Mucosa of gallbladder (tissue), 1 donor: Measurements from ENCODE around the gene SECISBP2. TPM values are rescaled to one million over a fixed set of nuclear protein-coding genes. Genes with fewer than 3 reads are reported as not detected.
"Not testable (repeated sequence)": the region's sequence is repeated elsewhere in the genome, so short reads cannot be mapped to it uniquely, and the experiment has no call there.

Experiments used
- DNase-seq: peaks from one replicate; pipeline ENCODE4 v3.0.0-alpha.2; 2020; ENCODE audit warnings: low spot score
- total RNA-seq: library from RNA; stranded (reverse); gene quantifications from one replicate; pipeline ENCODE4 v1.2.1, GENCODE V29; 2021
- donor health status: DM: no; HTN: no; CAD: no.

SECISBP2 gene
- total RNA-seq, 1 donor from 2014 or later: 36.5 TPM

DNA sequence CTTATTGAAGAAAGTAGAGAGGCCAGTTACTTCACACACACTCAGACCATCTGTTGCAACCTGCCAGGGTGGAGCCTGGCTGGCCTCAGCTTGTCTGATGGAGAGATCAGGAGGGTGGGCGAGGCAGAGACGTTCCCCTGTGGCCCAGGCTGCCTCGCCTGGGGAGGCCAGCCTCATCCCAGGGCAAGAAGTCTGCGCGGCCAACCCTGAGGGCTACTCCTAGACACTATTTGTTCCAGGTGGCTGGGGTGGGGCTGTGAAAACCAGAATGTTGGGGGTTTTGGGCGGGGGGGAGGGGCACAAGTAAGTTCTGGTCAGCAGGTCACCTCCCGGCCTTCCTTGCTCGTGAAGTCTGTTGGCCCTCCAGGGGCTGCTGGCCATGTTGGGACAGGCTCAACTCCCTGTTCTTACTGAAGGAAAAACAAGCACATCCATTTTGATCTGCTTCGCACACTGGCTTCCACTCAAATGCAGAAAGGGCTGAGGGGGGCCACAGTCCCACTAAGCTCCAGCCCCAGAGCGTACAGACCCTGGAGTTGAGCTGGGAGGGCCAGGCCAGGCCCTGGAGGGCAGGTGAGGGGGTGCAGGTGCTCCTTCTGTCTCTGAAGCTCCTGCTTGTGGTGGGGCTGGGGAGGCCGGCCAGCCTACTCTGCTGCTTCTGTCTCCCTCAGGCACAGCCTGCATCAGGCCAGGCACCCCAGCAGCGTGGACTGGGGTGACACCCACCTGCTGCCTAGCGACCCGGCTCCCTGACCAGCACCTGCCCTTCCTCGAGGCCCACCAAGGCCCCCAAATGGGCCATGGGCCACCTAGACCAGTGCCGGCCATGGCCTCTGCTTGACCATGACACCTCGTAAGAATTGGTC lies 46.6 kb downstream of the SECISBP2 start:
- no peak for DNase-seq

DNA sequence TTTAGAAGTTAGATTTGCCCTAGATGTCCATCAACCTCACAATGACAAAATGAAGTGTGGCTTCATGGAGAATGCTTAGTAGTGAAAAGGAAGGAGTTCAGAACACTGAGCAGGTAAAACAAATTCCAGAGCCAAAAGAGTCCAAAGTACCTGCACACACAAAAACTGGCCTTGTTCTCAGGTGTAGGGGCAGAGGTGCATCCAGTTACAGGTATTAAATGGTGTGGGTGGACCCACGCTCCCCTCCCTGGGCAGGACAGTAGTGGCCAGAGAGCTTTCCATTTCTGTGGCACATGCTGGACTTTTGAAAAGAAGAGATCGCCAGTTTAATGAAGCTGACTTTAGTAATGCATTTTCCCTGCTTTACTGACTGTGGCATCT lies 47.2 kb downstream of the SECISBP2 start:
- DNase-seq: no peak

- no peak for DNase-seq
Measured at GRCh38 chr9:89366711-89367110, 48.4 kb downstream of the SECISBP2 start.

GRCh38 chr9:89367281-89367680 lies 49.0 kb downstream of the SECISBP2 start:
- no peak for DNase-seq

DNA sequence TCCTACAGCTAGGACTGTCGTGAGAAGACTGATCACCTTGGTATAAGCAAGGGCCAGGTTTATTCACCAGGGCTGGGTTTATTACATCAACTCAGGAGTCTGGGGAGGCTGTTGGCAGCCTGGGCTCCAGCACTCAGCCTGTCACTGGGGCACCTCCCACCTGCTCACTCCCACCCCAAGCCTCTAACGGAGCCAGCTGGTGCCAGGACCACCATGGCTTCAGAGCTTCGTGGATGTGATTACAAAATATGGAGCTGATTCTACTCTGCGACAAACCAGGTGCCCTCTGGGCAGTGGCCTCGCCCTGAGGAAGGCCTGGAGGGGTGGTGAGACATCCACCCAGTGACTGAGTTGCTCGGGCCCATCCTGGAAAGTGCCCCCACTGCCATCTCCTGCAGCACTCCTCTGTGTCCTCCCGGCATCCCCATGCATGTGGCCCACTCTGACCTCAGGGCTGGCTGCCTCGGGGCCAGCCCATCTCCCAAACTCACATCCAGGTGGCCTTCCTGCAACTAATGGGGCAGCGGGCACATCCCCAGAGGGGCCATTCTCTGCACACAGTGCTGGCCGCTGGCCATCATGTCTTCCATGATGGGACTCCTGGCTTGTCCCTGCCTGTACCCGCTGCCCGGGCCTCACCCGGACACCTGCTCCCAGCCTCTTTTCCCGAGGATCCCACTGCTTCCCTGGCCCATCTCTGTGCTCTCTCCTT lies 49.6 kb downstream of the SECISBP2 start:
- DNase-seq: no peak

DNA sequence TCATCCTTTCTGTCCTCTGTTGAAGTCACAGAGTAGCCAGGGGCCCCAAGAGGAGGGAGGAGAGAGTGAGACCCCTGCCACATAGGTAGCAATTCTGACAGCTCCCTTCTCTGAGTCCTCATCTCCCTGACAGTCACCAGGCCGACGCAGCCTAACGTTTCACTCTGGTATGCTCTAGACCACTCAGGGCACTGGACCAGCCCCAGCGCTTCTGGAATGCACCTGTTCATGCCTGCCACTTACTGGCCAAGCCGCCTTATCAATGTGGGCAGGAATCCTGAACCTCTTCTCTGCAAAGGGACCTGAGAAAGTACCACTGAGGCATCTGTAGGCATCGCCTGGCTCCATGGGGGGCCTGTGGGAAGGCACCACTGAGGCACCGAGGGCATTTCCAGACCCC lies 50.2 kb downstream of the SECISBP2 start:
- no peak for DNase-seq

DNA sequence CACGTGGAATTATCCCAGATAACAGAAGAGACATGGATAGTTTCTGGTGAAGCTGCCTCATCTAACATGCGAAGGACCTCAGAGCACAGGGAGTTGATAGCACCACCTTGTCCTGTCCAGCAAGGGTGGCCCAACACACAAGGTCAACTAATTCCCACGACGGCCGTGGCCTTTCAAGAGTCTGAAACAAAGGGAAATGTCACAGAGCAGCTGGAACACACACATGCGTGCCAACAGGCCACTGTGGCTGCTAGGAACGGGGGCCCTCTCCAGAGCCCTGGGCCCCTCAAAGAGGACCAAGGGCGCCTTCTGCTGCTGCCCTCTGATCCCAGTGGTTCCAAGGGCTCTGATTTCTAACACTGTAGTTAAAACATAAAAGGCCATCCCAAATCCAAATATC lies 50.7 kb downstream of the SECISBP2 start:
- no peak for DNase-seq

DNA sequence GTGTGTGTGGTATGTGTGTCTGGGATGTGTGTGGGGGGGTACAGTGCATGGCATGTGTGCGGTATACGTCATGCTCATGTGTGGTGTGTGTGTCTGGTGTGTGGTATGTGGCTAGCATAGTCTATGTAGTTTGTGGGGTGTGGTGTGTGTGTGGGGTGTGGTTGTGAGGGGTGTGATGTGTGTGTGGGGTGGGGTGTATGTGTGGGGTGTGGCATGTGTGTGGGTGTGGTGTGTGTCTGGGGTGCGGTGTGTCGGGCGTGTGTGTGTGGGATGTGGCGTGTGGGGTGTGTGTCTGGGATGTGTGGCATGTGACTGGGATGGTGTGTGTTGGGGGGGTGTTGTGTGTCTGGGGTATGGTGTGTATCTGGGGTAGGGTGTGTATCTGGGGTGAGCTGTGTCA lies 52.3 kb downstream of the SECISBP2 start:
- DNase-seq: no peak

DNA sequence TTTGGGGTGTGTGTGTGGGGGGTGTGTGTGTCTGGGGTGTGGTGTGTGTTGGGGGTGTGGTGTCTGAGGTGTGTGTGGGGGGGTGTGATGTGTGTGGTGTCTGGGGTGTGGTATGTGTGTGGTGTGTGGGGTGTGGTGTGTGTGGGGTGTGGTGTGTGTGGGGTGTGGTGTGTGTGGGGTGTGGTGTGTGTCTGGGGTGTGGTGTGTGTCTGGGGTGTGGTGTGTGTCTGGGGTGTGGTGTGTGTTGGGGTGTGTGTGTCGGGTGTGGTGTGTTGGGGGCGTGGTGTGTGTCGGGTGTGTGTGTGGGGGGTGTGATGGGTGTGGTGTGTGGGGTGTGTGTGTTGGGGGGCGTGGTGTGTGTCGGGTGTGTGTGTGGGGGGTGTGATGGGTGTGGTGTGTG lies 53.5 kb downstream of the SECISBP2 start:
- DNase-seq: not testable (repeated sequence)

- DNase-seq: no peak
Measured at GRCh38 chr9:89372230-89372816, 54.0 kb downstream of the SECISBP2 start.

- DNase-seq: no peak
Measured at GRCh38 chr9:89372979-89373378, 54.7 kb downstream of the SECISBP2 start.

DNA sequence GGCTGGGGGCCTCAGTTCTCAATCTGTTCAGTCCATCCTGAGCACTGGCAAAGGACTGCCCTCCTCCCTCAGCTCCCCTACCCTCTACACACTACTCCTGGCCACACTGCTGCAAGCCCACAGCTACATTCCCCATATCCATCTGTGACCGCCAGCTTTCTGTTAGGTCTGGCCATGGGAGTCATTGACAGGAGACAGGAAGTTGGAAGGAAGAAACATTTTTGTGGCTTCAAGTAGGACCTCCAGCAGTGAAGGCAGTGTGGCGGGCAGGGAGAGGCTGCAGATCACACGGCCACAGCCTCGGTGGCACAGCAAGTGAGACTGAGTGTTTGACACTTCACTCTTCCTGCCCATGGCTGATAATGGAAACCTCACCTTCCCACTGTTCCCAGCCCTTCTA lies 55.9 kb downstream of the SECISBP2 start:
- no peak for DNase-seq

DNA sequence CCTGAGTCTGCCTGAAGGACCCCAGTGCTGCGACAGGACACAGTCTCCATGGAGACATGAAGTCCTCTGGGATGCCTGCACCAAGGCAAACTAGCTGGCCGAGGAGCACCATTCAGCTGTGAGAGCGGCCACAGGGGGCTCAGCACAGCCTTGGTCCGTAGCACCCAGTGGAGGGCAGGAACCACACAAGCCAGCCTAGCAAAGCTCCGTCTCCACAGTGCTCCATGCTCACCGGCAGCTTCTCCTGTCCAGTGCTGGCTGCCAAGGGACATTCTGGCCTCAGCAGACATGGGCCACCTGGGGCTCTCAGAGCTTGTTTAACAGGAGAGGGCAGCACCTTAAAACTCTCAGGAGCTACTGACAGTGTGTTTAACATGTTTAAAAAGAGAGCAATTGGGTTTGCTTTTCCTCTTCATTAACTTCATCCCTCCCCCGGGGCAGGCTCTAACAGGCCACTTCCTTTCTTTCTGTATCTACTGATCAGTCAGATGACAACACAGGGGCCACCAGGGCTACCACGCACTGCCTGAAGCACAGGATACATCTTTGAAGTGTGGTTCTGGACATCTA lies 57.0 kb downstream of the SECISBP2 start:
- no peak for DNase-seq

DNA sequence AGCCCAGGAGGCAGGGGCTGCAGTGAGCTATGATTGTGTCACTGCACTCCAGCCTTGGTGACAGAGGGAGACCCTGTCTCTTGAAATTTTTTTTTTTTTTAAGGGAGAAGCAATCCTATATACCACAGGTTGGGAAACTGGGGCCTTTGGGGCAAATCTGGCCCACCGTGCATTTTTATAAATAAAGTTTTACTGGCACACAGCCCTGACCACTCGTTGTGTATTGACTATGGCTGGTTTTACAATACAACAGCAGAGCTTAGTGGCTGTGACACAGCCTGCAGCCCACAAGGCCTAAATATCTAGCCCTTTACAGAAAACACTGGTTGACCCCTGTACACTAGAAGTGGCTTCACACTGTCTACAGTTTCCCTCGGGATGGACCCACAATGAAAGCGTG lies 58.0 kb downstream of the SECISBP2 start:
- DNase-seq: no peak

- DNase-seq: no peak
Measured at GRCh38 chr9:89376741-89377351, 58.5 kb downstream of the SECISBP2 start.

DNA sequence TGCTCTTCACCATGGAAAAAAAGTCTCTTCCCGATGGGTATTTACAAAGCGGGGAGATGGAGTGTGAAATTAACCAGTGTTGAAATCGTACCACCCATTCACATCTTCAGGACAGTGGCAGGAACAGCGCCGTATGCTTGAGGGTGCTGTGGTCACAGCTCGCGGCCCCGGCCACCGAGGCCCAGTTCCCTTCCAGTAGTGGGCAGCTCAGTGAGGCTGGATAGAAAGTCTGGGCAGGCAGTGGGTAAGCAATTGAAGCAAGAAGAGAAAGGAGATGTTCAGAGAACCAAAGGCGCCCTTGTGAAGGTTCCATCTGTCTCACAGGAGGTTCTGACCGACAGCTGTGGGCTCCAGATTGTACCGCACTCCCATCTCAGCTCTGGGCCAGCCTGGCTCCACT lies 59.1 kb downstream of the SECISBP2 start:
- DNase-seq: no peak

- no peak for DNase-seq
Measured at GRCh38 chr9:89378541-89378940, 60.2 kb downstream of the SECISBP2 start.

DNA sequence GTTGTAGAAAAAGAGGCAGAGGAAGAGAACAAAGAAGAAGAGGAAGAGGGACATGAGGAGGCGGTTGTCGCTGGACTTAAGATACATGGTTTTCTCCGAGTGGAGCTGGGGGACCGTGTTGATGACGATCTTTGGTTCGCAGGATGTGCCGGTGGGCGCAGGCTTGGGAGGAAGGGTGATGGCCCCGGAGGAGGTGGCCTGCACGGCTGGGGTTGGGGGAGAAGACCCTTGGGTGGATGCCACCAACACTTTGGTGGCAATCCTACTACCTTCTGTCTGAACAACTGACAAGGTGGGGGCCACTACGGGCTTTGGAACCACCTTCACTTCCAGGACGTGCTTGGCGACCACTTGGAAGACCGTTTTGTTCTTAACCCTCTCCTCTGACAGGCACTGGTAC lies 60.7 kb downstream of the SECISBP2 start:
- DNase-seq: no peak

DNA sequence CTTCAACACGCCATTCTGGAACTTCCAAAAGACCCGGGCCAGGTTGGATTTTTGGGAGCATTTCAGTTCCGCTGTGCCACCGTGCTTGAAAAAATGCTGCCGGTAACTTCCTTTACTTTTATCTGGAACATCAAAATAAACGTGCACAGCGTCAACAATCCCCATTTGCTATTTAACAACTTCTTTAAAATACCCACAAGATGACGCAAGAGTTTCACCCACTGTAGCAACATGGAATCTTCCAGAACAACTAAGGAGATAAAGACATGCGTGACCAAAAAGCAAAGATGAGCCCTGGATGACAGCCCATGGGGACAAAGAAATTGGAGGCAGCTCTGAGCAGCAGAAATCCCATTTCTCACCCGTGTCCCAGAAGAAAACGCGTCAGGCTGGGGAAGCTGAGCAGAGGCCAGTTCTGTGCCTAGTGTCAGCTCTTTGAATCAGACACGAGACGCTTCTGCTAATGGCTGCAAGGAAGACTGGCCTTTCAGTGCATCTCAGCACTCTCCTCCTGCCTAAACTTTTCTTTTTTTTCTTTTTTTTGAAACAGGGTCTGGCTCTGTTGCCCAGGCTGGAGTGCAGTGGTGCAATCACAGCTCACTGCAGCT lies 61.3 kb downstream of the SECISBP2 start:
- DNase-seq: no peak

DNA sequence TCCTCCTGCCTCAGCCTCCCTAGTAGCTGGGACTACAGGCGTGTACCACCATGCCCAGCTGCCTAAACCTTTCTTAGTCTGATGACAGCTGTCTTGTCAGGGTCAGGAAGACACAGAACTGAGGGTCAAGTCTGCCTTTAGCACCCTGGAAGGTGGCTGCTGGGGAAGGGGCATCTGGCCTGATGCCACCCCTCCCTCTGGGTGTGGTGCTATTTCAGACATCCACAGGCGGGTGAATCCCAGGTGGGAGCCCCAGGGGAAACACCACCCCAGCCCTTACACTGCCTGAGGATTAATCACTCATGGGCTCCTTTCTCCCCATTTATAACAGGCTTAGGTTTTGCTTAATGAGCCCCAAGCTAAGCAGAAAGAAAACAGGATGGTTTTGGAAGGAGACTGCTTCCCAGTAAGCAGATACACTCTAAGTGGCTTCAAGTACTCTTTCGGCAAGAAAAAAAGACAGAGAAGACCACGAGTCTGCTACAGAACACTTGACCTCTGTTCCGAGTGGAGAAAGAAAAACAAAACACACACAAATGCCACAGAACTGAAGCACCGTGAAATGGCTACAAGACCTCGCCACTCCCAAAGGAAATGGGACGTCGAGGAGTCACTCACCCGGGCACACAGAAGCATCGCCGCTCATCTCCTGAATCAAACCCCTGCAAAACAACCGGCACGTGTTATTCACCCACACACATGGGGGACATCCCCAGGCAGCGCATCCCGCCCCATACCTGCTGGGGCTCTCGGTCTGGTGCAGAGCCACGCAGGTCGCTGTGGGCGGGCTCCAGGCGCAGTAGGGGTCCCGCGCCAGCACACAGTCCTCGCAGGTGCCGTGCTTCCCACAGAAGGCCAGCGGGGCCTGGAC lies 62.4 kb downstream of the SECISBP2 start:
- no peak for DNase-seq

GRCh38 chr9:89381308-89381609 lies 63.0 kb downstream of the SECISBP2 start:
- no peak for DNase-seq
